ENCODE measurements around the gene NACC1.

The NACC1 gene

GRCh38 chr19:13118424-13119193 lies 545 bp downstream of the NACC1 start:
- H3K4me3 ChIP-seq (replicated peaks; ENCODE audit: insufficient read depth, low read length), result peak overlapping the region; percentile 94
- no peaks in the 10 kb centered on the region for H3K27me3 ChIP-seq (ENCODE audit: insufficient read depth, poor library complexity, severe bottlenecking)
- H3K27ac ChIP-seq (replicated peaks), result peak overlapping the region; percentile 84
- peak; percentile 25 to 63 for DNase-seq (ENCODE audit: low read depth in 1 of 2, low spot score in 1 of 2)
- TF ChIP-seq REST (IDR thresholded peaks at IDR 0.05; ENCODE audit: insufficient replicate concordance, low read depth), result no peak
- TF ChIP-seq POLR2AphosphoS5 (IDR thresholded peaks at IDR 0.05; ENCODE audit: low read depth), result 0 out of 2 replicates have a peak, but pooled peaks have one; percentile 16

- TF ChIP-seq SPI1 (IDR thresholded peaks at IDR 0.05; ENCODE audit: borderline replicate concordance, low read depth) (no peak), CTCF (IDR thresholded peaks at IDR 0.05; ENCODE audit: insufficient read depth, low read length) (no peak), REST (IDR thresholded peaks at IDR 0.05; ENCODE audit: insufficient replicate concordance, low read depth) (no peak), POLR2AphosphoS5 (IDR thresholded peaks at IDR 0.05; ENCODE audit: low read depth) (no peak), GABPA (IDR thresholded peaks at IDR 0.05; ENCODE audit: low read depth) (no peak)
- Histone ChIP-seq H3K27ac (replicated peaks) (no peak overlapping the region), H3K4me3 (replicated peaks; ENCODE audit: insufficient read depth, low read length) (no peak overlapping the region), H3K27me3 (ENCODE audit: insufficient read depth, poor library complexity, severe bottlenecking) (no peaks in the 10 kb centered on the region)
- DNase-seq (ENCODE audit: low read depth in 1 of 2, low spot score in 1 of 2), result no peak
Measured at GRCh38 chr19:13119627-13120026, 1.6 kb downstream of the NACC1 start.

GRCh38 chr19:13120031-13120430 lies 2.0 kb downstream of the NACC1 start:
- TF ChIP-seq CTCF (IDR thresholded peaks at IDR 0.05; ENCODE audit: insufficient read depth, low read length), result no peak
- no peak for TF ChIP-seq POLR2AphosphoS5 (IDR thresholded peaks at IDR 0.05; ENCODE audit: low read depth)
- no peak for TF ChIP-seq REST (IDR thresholded peaks at IDR 0.05; ENCODE audit: insufficient replicate concordance, low read depth)
- no peak for TF ChIP-seq GABPA (IDR thresholded peaks at IDR 0.05; ENCODE audit: low read depth)
- no peak for TF ChIP-seq SPI1 (IDR thresholded peaks at IDR 0.05; ENCODE audit: borderline replicate concordance, low read depth)
- Histone ChIP-seq H3K27ac (replicated peaks) (no peak overlapping the region), H3K27me3 (ENCODE audit: insufficient read depth, poor library complexity, severe bottlenecking) (no peaks in the 10 kb centered on the region), H3K4me3 (replicated peaks; ENCODE audit: insufficient read depth, low read length) (no peak overlapping the region)
- DNase-seq (ENCODE audit: low read depth in 1 of 2, low spot score in 1 of 2), result no peak
